COLO668 (cell line): Measurements from ENCODE around the gene SUMF1.

Experiments used
- DNase-seq: peaks from one replicate; lab custom pipeline; 2025; ENCODE audit not compliant: unreplicated experiment; lab: John Stamatoyannopoulos, UW

Gene SUMF1

DNA sequence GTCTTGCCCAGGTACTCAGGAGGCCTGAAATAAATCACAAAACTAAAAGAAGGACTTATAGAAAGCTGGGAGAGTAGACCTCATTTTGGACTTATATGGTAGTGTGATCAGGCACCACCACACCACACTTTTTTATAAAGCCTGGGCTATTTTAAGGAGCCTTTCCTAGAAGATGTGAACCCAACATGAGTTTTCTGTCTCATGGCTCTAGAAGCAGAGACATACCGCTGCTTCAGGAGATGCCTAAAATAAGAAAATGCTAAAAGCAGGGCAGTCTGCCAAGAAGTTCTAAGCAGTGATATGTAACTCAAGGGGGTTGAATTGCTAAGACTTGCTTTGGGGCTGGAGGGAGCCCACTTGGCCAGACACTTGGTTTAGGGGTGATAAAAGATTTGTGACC lies 49.6 kb downstream of the SUMF1 start:
- DNase-seq: no peak

DNA sequence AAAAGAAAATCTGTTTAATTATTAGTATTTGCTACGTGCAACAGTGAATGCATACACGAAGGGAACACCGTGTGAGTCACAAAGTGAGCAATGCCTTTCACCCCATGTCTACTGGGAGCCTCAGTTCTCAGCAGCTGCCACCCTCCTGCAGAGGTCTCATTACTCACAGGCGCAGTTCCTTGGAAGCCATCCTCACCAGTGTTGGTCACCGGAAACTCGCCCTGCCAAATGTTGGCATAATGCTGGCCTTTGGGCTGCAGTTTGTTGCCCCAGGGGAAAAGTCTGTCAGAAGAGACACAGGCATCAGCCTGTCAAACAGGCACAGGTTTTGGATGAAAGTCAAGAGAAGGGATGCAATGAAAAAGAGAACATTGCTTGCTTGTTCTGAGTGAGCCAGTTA lies 50.1 kb downstream of the SUMF1 start:
- DNase-seq: no peak

DNA sequence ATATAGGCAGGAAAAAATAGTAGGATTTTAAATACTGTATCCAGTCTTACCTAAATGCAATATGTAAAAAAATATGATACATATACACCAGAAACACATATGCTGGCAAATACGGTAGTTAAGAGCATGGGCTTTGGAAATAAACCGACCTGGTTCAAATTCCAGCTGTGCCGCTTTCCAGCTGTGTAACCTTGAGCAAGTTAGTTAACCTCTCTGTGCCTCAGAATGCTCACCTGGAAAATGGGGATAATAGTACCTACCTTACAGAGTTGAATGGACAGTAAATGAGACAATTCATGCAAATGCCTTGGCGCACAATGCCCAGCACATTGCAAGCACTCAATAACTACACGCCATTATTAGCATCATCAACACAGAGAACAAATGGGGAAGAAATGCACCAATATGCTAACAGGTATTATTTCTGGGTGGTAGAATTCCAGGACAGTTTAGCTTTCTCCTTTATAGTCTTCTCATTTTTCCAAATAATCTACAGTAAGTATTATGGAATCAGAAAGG lies 50.6 kb downstream of the SUMF1 start:
- DNase-seq: no peak

DNA sequence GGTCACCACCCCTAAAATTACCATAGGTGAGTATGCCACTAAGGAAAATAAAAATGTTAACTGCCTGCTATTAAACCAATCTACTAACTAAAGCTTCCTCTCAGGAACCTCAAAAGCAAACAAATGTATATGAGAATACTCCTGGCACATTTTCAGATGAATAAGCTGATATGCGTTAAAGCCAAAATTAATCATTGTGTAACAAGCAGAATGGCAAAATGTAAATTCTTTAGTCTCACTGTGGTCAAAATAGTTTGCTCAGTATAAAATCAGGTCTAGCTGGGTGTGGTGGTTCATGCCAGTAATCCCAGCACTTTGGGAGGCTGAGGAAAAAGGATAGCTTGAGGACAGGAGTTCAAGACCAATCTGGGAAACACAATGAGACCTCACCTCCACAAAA lies 53.6 kb downstream of the SUMF1 start:
- no peak for DNase-seq

DNA sequence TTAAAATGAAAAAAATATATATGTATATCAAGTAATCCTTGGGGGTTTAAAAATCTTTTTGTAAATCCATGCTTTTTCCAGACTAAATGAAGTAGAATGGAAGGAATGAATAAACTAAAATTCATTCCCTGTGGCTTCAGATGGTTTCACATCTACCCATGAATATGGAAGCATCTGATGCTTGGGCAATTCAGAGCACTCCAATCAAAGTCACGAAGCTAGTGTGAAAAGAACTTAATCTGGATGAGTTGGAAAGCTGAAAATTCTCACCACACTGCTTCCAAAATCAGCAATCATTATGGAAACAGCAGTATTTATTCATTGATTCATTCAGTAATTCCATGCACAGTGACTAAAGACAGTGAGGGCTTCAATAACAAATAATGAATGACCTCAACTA lies 55.2 kb downstream of the SUMF1 start:
- DNase-seq: no peak

DNA sequence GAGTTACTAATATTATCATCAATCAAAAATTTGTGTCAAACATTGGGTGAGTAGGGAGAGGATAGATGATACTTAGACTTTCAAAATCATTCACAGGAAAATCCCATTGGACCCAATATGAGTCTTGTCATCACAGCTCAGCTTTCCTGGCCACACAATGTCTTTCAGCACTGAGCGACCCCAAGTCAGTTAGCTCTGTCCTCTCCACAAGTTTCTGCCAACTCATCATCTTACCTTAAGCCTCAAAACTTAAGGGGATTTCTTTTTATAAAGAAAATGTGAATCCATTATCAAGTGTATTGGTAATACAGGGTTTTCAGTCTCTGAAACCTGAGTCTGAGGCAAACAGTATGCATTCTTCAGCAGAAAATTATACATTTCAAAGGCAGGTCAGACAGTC lies 55.8 kb downstream of the SUMF1 start:
- DNase-seq: no peak

DNA sequence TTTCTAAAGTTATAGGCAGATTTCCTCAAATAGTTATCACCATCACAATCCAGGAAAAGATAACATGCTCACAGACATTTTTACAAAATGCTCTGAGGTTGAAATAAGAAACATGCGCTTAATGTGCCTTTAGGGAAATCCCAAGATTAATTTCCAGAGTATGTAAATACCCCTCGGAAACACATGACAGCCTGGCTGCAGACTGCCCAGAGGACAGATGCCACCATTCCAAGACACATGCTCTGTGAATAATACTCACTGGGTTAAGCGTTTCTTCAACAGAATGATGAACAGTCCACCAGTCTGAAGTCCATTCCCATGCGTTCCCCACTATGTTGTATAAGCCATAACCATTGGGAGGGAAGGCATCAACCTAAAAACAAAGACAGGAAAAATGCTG lies 56.5 kb downstream of the SUMF1 start:
- DNase-seq: no peak

DNA sequence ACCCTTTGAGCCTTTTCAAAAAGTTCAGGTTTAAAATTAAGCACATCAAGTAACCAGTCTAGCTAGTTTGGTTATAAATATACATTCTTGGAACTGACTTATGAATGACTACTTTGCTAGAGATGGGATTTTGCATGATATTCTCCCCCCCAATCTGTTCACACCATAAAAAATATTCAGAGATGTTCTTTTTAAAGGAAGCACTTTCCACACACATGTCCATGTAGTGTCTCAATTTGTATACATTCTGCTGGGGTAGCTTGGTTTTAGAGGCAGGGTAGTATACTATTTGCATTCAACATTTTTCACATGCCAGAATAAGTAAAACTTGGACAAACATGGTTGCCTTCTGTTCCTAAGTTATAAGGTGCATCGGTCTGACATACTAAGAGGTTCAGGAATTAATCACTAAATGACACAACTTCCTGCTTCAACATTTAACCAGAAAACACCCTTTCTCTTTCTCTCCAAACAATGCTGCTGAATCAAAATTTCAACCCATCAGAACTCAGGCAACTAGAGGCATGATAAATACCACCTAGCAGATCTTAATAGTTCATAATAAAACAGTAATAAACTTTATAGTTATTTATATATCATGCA lies 57.0 kb downstream of the SUMF1 start:
- no peak for DNase-seq

DNA sequence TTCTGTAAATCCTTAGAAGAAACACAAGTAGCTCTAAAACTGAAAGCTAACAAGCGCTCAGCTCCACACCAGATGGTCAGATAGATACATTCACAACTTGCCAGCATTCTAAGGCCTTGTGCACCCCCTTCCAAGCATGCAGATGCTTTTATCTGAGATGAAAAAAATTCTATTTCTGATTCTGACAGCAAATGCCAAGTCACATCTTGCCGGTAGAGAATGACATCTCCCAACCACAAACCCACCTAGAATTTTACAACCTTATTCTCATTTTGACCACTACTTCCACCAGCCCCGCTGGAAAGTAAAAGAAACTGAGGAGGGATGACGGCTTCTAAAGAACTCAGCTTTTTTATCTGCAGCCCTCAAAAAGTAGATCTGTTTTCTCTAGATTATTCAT lies 57.7 kb downstream of the SUMF1 start:
- DNase-seq: no peak

DNA sequence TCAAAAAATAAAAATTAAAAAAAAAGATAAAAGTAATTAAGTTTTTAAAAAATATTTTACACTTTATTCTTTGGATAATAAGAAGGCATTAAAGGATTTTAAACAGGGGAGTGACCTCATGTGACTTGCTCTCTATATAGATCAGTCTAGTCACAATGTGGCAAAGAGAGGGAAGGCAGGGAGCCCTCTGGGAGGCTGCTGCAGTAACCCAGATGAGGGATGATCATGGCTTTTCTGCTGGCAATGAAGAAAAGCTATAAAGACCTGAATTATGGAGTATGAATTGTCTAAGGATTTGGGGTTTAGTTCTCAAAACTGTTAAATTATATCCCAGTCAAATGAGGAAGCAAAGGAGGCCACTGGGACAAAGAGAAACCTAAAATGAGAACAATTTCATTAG lies 58.1 kb downstream of the SUMF1 start:
- no peak for DNase-seq

DNA sequence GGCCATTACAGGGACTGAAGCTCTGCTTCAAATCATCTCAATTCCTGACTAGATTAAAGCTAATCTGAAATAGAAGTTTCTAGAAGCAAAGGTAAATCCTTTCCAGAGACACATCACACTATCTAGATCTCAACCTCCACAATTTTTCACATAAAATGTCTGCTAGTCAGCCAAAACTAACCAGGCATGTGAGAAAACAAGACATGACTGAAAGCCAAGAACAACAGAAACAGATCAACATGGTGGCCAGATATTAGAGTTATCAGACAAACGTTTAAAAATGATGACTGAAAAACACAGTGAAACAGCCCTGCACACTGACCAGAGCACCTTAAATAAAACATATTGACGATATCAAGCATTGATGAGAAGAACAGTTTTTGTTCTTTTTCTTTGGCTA lies 59.1 kb downstream of the SUMF1 start:
- no peak for DNase-seq

DNA sequence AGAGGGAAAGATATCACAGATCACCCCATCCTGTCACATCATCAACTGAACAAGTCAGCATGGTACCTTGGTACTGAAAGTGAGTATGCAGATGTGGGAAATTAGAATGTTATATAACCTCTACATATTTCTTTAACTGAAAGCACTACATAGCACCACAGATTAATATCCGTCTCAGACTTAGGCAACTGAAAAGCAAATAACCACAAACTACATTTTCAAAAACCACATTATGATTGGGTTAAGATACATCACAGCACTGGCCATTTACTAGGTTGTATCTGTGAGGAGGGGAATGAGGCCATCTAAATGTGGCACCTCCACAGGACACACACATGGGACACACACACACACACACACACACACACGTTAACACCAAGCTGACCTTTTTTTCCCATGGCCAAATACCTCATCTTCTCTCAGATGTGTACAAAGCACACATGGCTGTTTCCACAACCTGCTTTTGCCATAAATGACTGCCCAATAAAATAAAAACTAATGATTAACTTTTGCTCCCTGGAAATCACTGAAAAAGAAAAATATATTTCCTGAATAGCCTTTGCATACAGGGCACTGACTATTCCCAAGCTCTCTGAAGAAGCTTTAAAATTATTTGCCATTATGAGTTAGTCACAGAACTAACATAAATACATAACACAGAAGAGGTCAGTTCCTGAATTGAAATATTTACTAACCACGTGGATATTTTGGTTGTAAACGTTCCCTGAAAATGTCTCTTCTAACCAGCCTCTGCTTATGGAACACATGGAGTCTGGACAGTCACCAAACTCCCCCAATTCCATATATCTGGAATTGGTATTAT lies 60.1 kb downstream of the SUMF1 start:
- no peak for DNase-seq

DNA sequence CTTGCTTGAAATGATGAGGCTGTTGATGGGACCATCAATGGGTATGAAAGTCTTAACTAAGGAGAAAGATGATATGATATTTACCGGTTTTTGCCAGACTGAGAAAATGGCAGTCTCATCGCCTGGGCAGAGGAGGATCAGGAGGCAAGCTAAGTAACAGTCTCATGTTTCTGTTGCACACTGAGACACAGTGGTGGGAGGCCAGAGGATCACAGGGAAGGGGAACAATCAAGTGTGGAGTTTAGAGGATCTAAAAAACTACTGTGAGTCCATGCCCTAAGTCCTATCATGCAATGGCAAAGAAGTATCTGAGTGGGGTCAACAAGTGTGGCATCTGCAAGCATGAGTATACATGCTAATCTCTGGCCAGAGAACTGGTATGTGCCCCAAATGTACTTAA lies 62.2 kb downstream of the SUMF1 start:
- DNase-seq: no peak

DNA sequence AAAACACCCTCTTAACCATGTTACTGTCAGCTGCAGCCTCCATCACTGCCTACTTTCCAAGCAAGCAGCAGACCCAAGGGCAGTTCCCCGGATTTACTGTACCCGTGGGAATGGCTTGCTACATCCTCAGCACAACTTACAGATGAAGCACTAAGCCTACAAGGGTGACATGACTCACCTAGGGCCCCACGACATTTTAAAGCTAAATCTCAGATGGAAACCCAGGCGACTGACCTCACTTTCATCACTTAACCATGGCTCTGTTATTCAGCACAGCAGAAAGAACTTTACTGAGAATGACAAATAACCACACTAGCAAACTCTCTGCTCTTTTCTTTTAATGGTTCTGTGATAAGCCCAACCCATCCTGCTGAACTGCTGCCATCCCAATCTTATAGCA lies 65.6 kb downstream of the SUMF1 start:
- DNase-seq: no peak

DNA sequence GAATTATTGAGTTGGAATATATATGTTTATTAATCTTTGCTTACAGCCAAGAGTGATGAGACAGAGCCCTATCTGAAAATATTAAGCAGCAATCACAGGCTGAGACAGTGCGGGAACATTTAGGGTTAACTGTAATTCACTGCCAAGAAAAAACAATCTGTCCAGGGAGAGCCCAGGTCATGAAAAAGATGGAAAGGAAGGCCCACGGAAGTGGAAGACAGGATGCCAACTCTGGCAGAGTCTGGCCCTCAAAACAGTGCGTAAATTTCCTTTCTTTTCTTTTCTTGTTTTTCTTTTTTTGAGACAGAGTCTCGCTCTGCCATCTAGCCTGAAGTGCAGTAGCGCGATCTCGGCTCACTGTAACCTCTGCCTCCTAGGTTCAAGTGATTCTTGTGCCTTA lies 67.6 kb downstream of the SUMF1 start:
- no peak for DNase-seq

DNA sequence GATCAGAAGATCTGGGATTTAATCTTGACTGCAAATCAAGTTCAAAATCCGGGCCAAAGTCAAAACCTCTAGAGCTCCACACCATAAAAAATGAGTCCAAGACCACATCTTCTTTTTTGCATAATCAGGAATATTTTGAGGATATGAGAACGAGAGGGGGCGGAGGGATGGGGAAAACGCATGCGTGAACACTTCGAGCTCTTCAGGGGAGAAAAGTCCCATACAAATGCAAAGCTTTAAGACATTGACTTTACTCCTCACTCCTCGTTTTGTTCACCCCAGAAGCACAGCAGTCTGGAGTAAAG lies 68.2 kb downstream of the SUMF1 start:
- DNase-seq: no peak

DNA sequence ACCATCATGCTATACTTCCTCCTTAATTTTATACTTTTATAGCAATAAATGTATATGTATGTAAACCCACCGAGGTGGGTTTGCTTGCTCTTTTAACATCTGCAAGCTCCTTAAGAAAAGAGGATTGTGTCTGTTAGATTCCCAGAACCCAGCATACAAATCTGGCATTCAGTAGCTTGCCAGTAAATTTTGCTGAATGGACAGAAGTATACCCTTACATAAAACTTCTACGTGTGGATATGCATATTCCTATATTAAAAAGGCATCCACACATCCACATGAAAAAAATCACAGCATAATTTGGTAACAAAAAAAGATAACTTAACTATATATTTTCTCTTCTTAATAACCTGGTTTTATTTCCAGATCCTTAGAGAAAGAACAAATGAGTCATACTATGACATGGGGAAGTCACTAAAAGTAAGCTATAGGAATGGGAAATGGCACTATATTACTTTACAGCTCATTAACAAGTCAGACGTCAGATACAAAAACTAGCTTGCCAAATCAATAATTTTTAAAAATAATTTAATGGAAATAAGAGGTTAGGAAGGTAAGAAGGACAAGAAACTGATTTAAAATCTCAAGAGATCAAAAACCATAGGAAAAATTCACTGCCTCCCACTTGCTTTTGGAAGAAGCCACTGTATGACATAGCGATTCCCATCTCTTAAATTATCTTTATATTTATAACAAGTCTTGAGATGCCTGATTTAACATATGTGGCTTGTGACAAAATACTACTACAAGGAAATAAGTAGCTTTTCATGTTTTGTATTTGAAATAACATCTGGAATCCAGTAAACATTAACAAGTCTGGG lies 68.7 kb downstream of the SUMF1 start:
- DNase-seq: no peak

DNA sequence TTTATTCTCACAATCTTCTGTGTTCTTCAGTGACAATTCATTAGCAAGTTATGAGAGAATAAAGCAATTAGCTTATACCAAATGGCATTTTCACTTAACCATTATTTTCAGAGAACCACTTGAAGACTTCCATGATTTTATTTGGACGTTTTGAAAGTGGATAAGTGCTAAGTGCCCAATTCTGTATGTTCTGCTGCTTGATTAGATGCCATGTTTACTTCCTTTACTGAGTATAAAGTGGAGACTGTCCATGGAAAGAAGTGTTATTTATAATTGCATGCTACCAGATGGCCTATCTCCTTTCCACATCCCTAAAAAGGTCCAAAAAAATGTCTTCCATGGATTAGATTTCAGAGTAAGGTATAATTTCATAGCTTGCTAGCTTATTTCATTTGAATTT lies 69.6 kb downstream of the SUMF1 start:
- DNase-seq: no peak

DNA sequence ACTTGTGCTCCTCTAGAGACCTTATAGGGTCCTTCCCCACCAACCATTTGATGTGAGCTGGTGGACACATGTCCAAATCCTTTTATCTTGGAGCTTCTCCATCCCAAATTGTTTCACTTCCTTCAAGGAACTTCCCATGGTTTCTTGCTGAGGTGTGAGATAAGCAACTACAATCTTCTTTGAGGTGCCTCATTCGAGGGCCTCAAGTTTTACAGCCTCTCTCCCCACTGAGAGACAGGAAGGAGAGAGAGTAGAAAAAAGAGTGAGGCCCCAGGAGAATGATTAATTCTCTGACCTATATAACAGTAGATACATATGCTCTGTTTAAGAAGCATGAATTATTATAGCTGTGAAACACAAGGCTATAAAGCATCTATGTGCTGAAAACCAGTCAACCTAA lies 70.5 kb downstream of the SUMF1 start:
- no peak for DNase-seq

DNA sequence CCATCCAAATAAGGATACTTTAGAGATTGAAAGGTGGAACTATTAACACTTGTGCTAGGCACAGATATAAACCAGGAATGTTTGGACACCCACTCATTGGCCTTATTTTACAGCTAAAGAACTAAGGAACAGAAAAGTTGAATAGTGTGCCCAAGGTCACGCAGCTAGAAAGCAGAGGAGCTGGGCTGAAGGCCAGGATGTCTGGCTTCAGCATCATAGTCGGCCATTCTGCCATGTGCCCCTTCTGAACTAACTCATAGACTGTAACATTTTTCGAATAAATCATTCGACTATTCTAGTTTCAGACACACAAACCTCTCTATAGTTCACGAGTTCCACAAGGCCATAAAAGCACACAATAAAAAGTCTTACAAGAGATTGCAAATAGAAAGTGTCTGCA lies 71.1 kb downstream of the SUMF1 start:
- DNase-seq: no peak

DNA sequence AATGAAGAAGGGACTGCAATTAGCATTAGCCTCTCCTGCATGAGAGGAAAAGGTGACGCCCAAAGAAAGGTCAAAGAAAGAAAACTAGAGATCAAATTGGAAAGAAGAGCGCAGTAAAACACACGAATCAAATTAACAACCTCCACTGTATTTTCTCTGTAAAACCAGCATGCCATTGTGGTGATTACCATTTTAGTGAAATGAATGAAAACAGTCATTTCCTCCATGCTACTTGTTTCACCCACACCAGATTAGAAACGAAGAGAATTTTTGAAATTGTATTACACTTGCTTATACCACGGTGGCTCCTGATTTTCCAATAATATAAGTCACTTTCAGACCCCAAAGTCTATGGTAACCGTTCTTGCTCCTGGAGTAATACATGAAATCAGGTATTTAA lies 71.6 kb downstream of the SUMF1 start:
- no peak for DNase-seq

DNA sequence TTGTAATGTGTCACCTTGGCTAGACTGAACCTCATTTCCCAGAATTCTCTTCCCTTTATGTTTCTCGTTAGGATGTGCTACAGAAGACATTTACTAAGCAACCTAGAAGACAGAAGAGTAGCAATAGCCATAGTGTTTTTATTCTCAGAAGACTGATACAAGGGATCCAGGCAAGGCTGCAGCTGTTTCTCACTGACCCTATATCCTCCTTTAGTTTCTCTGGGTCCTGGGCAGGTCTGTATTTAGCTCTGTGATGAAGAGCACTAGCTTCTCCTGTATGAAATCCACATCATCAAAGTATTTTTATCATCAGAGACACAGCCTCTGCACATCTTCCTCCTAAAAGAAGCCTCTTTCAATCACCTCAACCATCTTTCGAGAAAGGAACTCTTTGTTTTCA lies 72.5 kb downstream of the SUMF1 start:
- no peak for DNase-seq
